KMS-11 (cell line): ENCODE measurements around the gene WDR41.

ENCODE experiments used
- H2AFZ ChIP-seq: fragments of 200-600 bp; sonication (generic); 2 replicates; pipeline ENCODE4 v1.6.1; 2016; ENCODE audit warnings: antibody characterized with exemption, mixed run types, low read depth
- H3K27ac ChIP-seq: fragments of 200-600 bp; sonication (generic); 2 replicates; pipeline ENCODE4 v1.6.1; 2016; ENCODE audit warnings: mild to moderate bottlenecking, mixed run types
- H3K27me3 ChIP-seq: fragments of 200-600 bp; sonication (generic); 2 replicates; pipeline ENCODE4 v1.6.1; 2017; ENCODE audit warnings: mild to moderate bottlenecking, low read depth, mixed run types, moderate library complexity; ENCODE audit not compliant: insufficient read depth
- H3K36me3 ChIP-seq: fragments of 200-600 bp; sonication (generic); 2 replicates; pipeline ENCODE4 v1.6.1; 2017; ENCODE audit warnings: mild to moderate bottlenecking, mixed run types; ENCODE audit not compliant: insufficient read depth
- H3K4me1 ChIP-seq: fragments of 200-600 bp; sonication (generic); 2 replicates; pipeline ENCODE4 v1.6.1; 2016; ENCODE audit warnings: mild to moderate bottlenecking, low read depth, mixed run types; ENCODE audit not compliant: poor library complexity, severe bottlenecking
- H3K4me2 ChIP-seq: fragments of 200-600 bp; sonication (generic); 2 replicates; pipeline ENCODE4 v1.7.0; 2016; ENCODE audit warnings: mild to moderate bottlenecking, mixed run types
- H3K4me3 ChIP-seq: fragments of 200-600 bp; sonication (generic); IDR thresholded peaks from 2 replicates; pipeline ENCODE4 v1.6.1; 2017; ENCODE audit warnings: low read depth, low read length, mixed read lengths; ENCODE audit not compliant: insufficient read depth
- H3K79me2 ChIP-seq: fragments of 200-600 bp; sonication (generic); 2 replicates; pipeline ENCODE4 v1.6.1; 2016; ENCODE audit warnings: low read depth, mixed run types; ENCODE audit not compliant: insufficient read depth
- H3K9ac ChIP-seq: fragments of 200-600 bp; sonication (generic); 2 replicates; pipeline ENCODE4 v1.6.1; 2016; ENCODE audit warnings: mild to moderate bottlenecking, mixed run types
- H4K20me1 ChIP-seq: fragments of 200-600 bp; sonication (generic); 2 replicates; pipeline ENCODE4 v1.6.1; 2016; ENCODE audit warnings: mild to moderate bottlenecking, mixed run types; ENCODE audit not compliant: insufficient read depth
- CTCF ChIP-seq: fragments of 200-600 bp; sonication (generic); conservative IDR thresholded peaks from 2 replicates; pipeline ENCODE4 v1.6.1; 2017; ENCODE audit warnings: low read depth, mild to moderate bottlenecking, antibody characterized with exemption, low read length, moderate library complexity, mixed read lengths

The WDR41 gene

DNA sequence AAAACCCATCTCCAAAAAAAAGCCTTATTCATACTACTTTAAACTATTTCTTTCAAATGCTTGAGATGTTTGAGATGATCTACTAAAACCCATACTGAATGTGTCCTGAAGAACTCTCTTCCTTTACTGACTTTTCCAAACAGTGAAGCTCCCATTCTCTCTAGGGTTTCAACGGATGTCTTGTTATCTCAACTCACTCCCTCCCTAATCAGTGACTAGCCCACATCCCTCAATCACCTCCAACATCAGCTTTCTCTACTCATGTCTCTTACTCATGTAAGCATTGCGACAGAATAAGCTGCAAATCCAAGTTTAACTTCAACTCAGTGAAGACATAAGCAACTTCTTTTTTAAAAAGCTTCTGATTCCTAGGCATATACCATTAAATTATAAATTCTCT, 42.1 kb downstream of the WDR41 start:
- H3K27ac ChIP-seq = no peak overlapping the region

DNA sequence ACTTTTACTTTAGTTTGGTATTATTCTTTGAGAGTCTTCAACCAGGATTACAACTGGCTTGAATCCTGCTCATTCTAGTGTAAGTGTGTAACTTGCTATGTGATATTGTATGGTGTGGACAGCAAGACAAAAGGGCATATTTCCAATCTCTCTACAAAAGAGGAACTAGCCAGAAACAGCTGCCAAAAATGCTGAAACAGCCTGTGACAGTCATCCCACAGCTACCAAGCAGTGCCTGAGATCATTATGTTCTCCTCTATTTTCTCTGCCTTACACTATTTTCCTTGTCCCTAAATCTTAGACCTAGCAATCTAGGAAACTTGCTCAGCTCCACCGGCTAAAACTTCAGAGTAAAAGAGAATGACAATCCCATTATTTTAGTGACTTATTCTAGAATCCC, 42.8 kb downstream of the WDR41 start:
- Histone ChIP-seq H3K79me2 (no peaks in the 10 kb centered on the region), H2AFZ (no peak overlapping the region), H3K4me2 (no peak overlapping the region), H3K27me3 (no peaks in the 10 kb centered on the region), H3K4me1 (no peaks in the 10 kb centered on the region), H3K9ac (no peak overlapping the region), H3K27ac (no peak overlapping the region), H3K36me3 (no peaks in the 10 kb centered on the region), H4K20me1 (no peaks in the 10 kb centered on the region), H3K4me3 (no peak overlapping the region)
- TF ChIP-seq CTCF = no peak

More for the DNA sequence above, 42.1 kb downstream of the WDR41 start:
- Histone ChIP-seq H3K27me3 (no peaks in the 10 kb centered on the region), H3K79me2 (no peaks in the 10 kb centered on the region), H3K4me3 (no peak overlapping the region), H4K20me1 (no peaks in the 10 kb centered on the region), H3K4me1 (no peaks in the 10 kb centered on the region), H3K36me3 (no peaks in the 10 kb centered on the region), H2AFZ (no peak overlapping the region), H3K4me2 (no peak overlapping the region), H3K9ac (no peak overlapping the region)
- TF ChIP-seq CTCF = no peak

- no peak overlapping the region for H3K4me2 ChIP-seq
- no peaks in the 10 kb centered on the region for H4K20me1 ChIP-seq
- H3K79me2 ChIP-seq = no peaks in the 10 kb centered on the region
- TF ChIP-seq CTCF = no peak
- no peaks in the 10 kb centered on the region for H3K4me1 ChIP-seq
- no peak overlapping the region for H2AFZ ChIP-seq
- H3K36me3 ChIP-seq = no peaks in the 10 kb centered on the region
- no peaks in the 10 kb centered on the region for H3K27me3 ChIP-seq
- H3K27ac ChIP-seq = no peak overlapping the region
- no peak overlapping the region for H3K9ac ChIP-seq
- H3K4me3 ChIP-seq = no peak overlapping the region
These were observed 43.3 kb downstream of the WDR41 start for GRCh38 chr5:77448831-77449230.

DNA sequence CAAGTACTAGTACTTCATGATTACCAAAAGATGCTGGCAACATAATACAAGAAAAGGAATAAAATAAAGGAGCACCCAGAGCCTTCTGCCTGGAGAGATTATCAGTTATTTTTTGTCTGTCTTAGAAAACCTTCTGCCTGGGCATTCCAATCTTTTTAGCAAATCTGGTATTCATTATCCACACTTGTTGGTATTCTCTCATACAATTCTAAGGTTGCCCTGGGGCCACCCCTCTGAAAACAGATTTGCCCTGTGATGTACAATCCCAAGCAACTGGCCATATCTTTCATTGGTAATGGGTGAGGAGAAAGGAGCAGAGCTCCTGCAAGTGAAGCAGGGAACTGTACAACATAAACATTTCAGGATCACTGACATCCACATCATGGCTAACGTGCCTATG, 47.8 kb downstream of the WDR41 start:
- no peaks in the 10 kb centered on the region for H3K79me2 ChIP-seq
- no peak overlapping the region for H3K9ac ChIP-seq
- TF ChIP-seq CTCF = no peak
- no peaks in the 10 kb centered on the region for H4K20me1 ChIP-seq
- no peak overlapping the region for H3K27ac ChIP-seq
- H3K4me1 ChIP-seq = no peaks in the 10 kb centered on the region
- no peaks in the 10 kb centered on the region for H3K36me3 ChIP-seq
- H3K27me3 ChIP-seq = no peaks in the 10 kb centered on the region
- H3K4me2 ChIP-seq = no peak overlapping the region
- H2AFZ ChIP-seq = no peak overlapping the region
- no peak overlapping the region for H3K4me3 ChIP-seq

GRCh38 chr5:77443670-77444069, 48.4 kb downstream of the WDR41 start:
- H3K27ac ChIP-seq = no peak overlapping the region
- no peak overlapping the region for H3K4me3 ChIP-seq
- no peaks in the 10 kb centered on the region for H4K20me1 ChIP-seq
- TF ChIP-seq CTCF = no peak
- H3K4me2 ChIP-seq = no peak overlapping the region
- no peak overlapping the region for H2AFZ ChIP-seq
- H3K27me3 ChIP-seq = no peaks in the 10 kb centered on the region
- H3K9ac ChIP-seq = no peak overlapping the region
- no peaks in the 10 kb centered on the region for H3K36me3 ChIP-seq
- no peaks in the 10 kb centered on the region for H3K4me1 ChIP-seq
- H3K79me2 ChIP-seq = no peaks in the 10 kb centered on the region
